GM18867 (cell line): ENCODE results near the gene DNLZ.

ENCODE experiments used
- ATAC-seq: cut with Tn5 transposase; IDR thresholded peaks from one replicate; pipeline ENCODE4 v1.9.1; 2021; ENCODE audit warnings: mild to moderate bottlenecking, moderate library complexity; ENCODE audit not compliant: unreplicated experiment

Gene DNLZ

GRCh38 chr9:136377341-136378169 lies 14.0 kb upstream of the DNLZ start:
- no peak for ATAC-seq

GRCh38 chr9:136376457-136376856 lies 12.9 kb upstream of the DNLZ start:
- ATAC-seq: no peak

GRCh38 chr9:136375096-136375495 lies 11.6 kb upstream of the DNLZ start:
- no peak for ATAC-seq

GRCh38 chr9:136374183-136374575 lies 10.6 kb upstream of the DNLZ start:
- ATAC-seq: no peak

GRCh38 chr9:136373300-136374182 lies 10.0 kb upstream of the DNLZ start, which contains the start of gene CARD9:
TSS of gene CARD9 (minus strand) at chr9:136373669. CDS start at chr9:136372078, 1,591 bp downstream.
- no peak for ATAC-seq

GRCh38 chr9:136372561-136373299 lies 9.2 kb upstream of the DNLZ start:
- ATAC-seq: no peak

GRCh38 chr9:136372006-136372405 lies 8.5 kb upstream of the DNLZ start:
- ATAC-seq: no peak

- no peak for ATAC-seq
These were observed 8.0 kb upstream of the DNLZ start for GRCh38 chr9:136371533-136371880.

GRCh38 chr9:136370687-136371532 lies 7.4 kb upstream of the DNLZ start:
- ATAC-seq: no peak

GRCh38 chr9:136370037-136370436 lies 6.5 kb upstream of the DNLZ start:
- ATAC-seq: no peak

- no peak for ATAC-seq
These were observed 4.6 kb upstream of the DNLZ start for GRCh38 chr9:136368190-136368589.

GRCh38 chr9:136367296-136368145 lies 4.0 kb upstream of the DNLZ start:
- ATAC-seq: no peak

GRCh38 chr9:136366826-136367225 lies 3.3 kb upstream of the DNLZ start:
- no peak for ATAC-seq

- ATAC-seq: no peak
These were observed 2.3 kb upstream of the DNLZ start for GRCh38 chr9:136365775-136366222.

GRCh38 chr9:136364942-136365774 lies 1.6 kb upstream of the DNLZ start:
- no peak for ATAC-seq

GRCh38 chr9:136363949-136364748 lies 605 bp upstream of the DNLZ start:
- ATAC-seq: no peak

- ATAC-seq: no peak
These were observed 1.1 kb downstream of the DNLZ start for GRCh38 chr9:136362450-136362784.
